Thoracic aorta (tissue), 2 donors: ENCODE measurements around the gene BPIFA3. TPM values are rescaled to one million over a fixed set of nuclear protein-coding genes. Genes with fewer than 3 reads are reported as not detected.

ENCODE experiments used
- ATAC-seq: fragments of 150-250 bp; one replicate; pipeline ENCODE4 v1.8.0; 2017; ENCODE audit warnings: low read depth; ENCODE audit not compliant: insufficient number of reproducible peaks, low FRiP score
- DNase-seq: peaks from one replicate; pipeline ENCODE4 v3.0.0-alpha.2; 2020; ENCODE audit warnings: low spot score
- H3K27ac ChIP-seq, 2 donors: fragments of 200-600 bp; sonication (generic); 1 replicate in 1 of 2; 2 replicates in 1 of 2; pipeline ENCODE4 v1.5.1; 2016; ENCODE audit warnings: mild to moderate bottlenecking in 2 of 2, moderate library complexity in 2 of 2
- H3K27me3 ChIP-seq: fragments of 200-600 bp; sonication (generic); replicated peaks from 2 replicates; pipeline ENCODE4 v1.6.0; 2016; ENCODE audit warnings: mild to moderate bottlenecking; ENCODE audit not compliant: insufficient read depth
- H3K36me3 ChIP-seq: fragments of 200-600 bp; sonication (generic); one replicate; pipeline ENCODE4 v1.5.1; 2016
- H3K4me1 ChIP-seq, 2 donors: fragments of 200-600 bp; sonication (generic); 1 replicate in 1 of 2; 2 replicates in 1 of 2; pipeline versions ENCODE4 v1.5.1 to v1.6.0; 2016; ENCODE audit warnings: low read depth in 2 of 2, mild to moderate bottlenecking in 1 of 2; ENCODE audit not compliant: control insufficient read depth in 1 of 2
- H3K4me3 ChIP-seq: fragments of 200-600 bp; sonication (generic); 2 replicates; pipeline ENCODE4 v1.5.1; 2016; ENCODE audit warnings: mild to moderate bottlenecking
- H3K9me3 ChIP-seq: fragments of 200-600 bp; sonication (generic); 2 replicates; pipeline ENCODE4 v1.5.1; 2016
- total RNA-seq, 2 donors: library from RNA; depleted of rRNA; stranded (reverse); fragments of >200 nt; gene quantifications; one replicate each; pipeline versions ENCODE4 v1.1.0 to v1.2.3, GENCODE V29; 2016
- TF ChIP-seq, protein P1 (sequence below): fragments of 200-600 bp; sonication (generic); IDR thresholded peaks from one replicate; pipeline ENCODE4 v1.5.1; 2019; ENCODE audit warnings: antibody characterized with exemption

Gene BPIFA3
- total RNA-seq, 2 donors from 2014 or later, result not detected

- H3K36me3 ChIP-seq, result no peaks in the 10 kb centered on the region
- H3K27ac ChIP-seq, result no peak overlapping the region
- TF ChIP-seq, protein P1, sequence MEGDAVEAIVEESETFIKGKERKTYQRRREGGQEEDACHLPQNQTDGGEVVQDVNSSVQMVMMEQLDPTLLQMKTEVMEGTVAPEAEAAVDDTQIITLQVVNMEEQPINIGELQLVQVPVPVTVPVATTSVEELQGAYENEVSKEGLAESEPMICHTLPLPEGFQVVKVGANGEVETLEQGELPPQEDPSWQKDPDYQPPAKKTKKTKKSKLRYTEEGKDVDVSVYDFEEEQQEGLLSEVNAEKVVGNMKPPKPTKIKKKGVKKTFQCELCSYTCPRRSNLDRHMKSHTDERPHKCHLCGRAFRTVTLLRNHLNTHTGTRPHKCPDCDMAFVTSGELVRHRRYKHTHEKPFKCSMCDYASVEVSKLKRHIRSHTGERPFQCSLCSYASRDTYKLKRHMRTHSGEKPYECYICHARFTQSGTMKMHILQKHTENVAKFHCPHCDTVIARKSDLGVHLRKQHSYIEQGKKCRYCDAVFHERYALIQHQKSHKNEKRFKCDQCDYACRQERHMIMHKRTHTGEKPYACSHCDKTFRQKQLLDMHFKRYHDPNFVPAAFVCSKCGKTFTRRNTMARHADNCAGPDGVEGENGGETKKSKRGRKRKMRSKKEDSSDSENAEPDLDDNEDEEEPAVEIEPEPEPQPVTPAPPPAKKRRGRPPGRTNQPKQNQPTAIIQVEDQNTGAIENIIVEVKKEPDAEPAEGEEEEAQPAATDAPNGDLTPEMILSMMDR, result no peak
- no peaks in the 10 kb centered on the region for H3K9me3 ChIP-seq
- no peak overlapping the region for H3K4me3 ChIP-seq
- no peaks in the 10 kb centered on the region for H3K4me1 ChIP-seq
- ATAC-seq (no peak), DNase-seq (no peak)
- no peaks in the 10 kb centered on the region for H3K27me3 ChIP-seq
Observed at GRCh38 chr20:33275871-33276270, 58.7 kb downstream of the BPIFA3 start.

DNA sequence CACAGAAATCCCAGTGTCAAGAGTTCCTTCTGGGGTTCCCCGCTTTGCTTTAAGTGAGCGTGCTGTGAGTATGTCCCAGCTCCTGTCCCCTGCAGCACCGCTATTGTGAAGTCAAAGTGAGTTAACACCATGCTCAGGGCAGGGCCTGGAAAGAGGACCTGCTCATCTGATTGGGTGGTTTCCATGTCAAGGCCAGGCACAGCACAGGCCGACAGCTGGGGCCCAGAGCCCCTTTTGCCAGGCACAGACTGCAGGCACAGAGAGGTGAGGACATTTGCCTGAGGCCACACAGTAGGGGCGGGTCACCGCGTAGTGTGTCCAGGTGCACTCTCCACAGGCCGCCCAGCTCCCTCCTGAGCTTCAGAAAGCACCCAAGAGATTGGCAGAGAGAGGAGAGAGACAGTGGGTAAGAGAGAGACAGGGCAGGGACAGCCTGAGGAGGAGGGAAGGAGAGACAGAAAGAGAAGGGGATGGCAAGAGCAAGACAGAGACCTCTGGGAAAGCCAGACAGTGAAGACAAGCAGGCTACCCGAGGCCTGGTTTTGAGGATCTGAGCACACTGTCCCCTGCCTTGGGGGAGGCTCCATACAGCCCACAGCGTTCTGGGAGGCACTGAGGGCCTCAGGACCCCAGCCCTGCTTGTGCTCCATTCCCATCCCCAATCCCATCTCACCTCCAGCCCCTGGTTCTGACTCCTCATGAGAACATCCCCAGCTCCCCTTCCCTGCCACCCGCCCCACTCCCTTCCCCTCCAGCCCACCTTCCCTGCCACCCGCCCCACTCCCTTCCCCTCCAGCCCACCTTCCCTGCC is 59.4 kb downstream of the BPIFA3 start:
- no peaks in the 10 kb centered on the region for H3K9me3 ChIP-seq

More for the DNA sequence above, 59.4 kb downstream of the BPIFA3 start:
- DNase-seq, result no peak
- no peak for ATAC-seq
- H3K27ac ChIP-seq, result no peak overlapping the region
- H3K36me3 ChIP-seq, result no peaks in the 10 kb centered on the region
- no peak overlapping the region for H3K4me3 ChIP-seq
- no peaks in the 10 kb centered on the region for H3K27me3 ChIP-seq
- TF ChIP-seq, protein P1, result no peak
- H3K4me1 ChIP-seq, result no peaks in the 10 kb centered on the region

Other genes starting within 250 kb of the BPIFA3 start
- not detected for gene SUN5, start 212.9 kb upstream of the BPIFA3 start, total RNA-seq
- gene BPIFB2, start 209.6 kb upstream of the BPIFA3 start, total RNA-seq, result not detected
- not detected for gene BPIFB6, start 185.7 kb upstream of the BPIFA3 start, total RNA-seq
- gene BPIFB3, start 163.4 kb upstream of the BPIFA3 start, total RNA-seq, result not detected
- gene BPIFB4, start 137.7 kb upstream of the BPIFA3 start, total RNA-seq, result not detected
- gene BPIFA2, start 49.2 kb upstream of the BPIFA3 start, total RNA-seq, result not detected
- gene BPIFA1, start 18.6 kb downstream of the BPIFA3 start, total RNA-seq, result not detected
- not detected for gene BPIFB1, start 65.9 kb downstream of the BPIFA3 start, total RNA-seq
- 10 to 100 TPM; 26.2 to 26.3 TPM for gene CDK5RAP1, start 184.2 kb downstream of the BPIFA3 start, total RNA-seq
- 100 to 1,000 TPM in 1 of 2 donors, 10 to 100 TPM in 1; 62.6 to 108 TPM for gene SNTA1, start 226.4 kb downstream of the BPIFA3 start, total RNA-seq